Colonic mucosa (tissue), 4 donors: ENCODE results near the gene CRYBB1. TPM values are rescaled to one million over a fixed set of nuclear protein-coding genes. Genes with fewer than 3 reads are reported as not detected.

Experiments
- DNase-seq: peaks from one replicate; pipeline ENCODE4 v3.0.0-alpha.2; 2020
- H3K27ac ChIP-seq: fragments of 200-600 bp; one replicate; pipeline ENCODE4 v1.8.0; 2021
- H3K27me3 ChIP-seq: fragments of 200-600 bp; one replicate; pipeline ENCODE4 v1.8.0; 2021
- H3K36me3 ChIP-seq: fragments of 200-600 bp; one replicate; pipeline ENCODE4 v1.8.0; 2021
- H3K4me1 ChIP-seq: fragments of 200-600 bp; one replicate; pipeline ENCODE4 v1.8.0; 2021; ENCODE audit warnings: mild to moderate bottlenecking
- H3K4me3 ChIP-seq: fragments of 200-600 bp; one replicate; pipeline ENCODE4 v1.8.0; 2021
- H3K9ac ChIP-seq, 2 donors: one replicate each; pipeline ENCODE4 v1.7.0; 2013; ENCODE audit warnings: control low read depth in 2 of 2, low read depth in 2 of 2, low read length in 2 of 2
- H3K9me3 ChIP-seq: fragments of 200-600 bp; one replicate; pipeline ENCODE4 v1.8.0; 2021
- CTCF ChIP-seq: fragments of 200-600 bp; IDR thresholded peaks from one replicate; pipeline ENCODE4 v1.8.0; 2022; ENCODE audit warnings: antibody characterized with exemption, mild to moderate bottlenecking
- intact Hi-C: fragments of 100-400 bp; cut with DNase I; formaldehyde crosslinking; loops from one replicate; pipeline ENCODE4 v1.14.1; 2022
- total RNA-seq, 2 donors: library from RNA; stranded (reverse); fragmentation: NEBNext Ultra II Directional in 1 of 2; extraction: Animal tissue kit (Norgen Biotek cat#: 25700) in 1 of 2; gene quantifications; one replicate each; pipeline ENCODE4 v1.2.1, GENCODE V29; 2021
- donor health status: healthy.
- donor health status: DM: no; HTN: no; CAD: no.
- donor health status: DM: no; HTN: no; CAD: no.

The CRYBB1 gene
- total RNA-seq, 2 donors from 2014 or later: 0.32 TPM; not detected in 1

GRCh38 chr22:26587991-26588613 lies 29.7 kb downstream of the CRYBB1 start:
- DNase-seq: no peak
- Histone ChIP-seq H3K36me3 (no peaks in the 10 kb centered on the region), H3K9me3 (no peaks in the 10 kb centered on the region), H3K4me1 (no peaks in the 10 kb centered on the region), H3K27ac (no peak overlapping the region), H3K4me3 (no peak overlapping the region), H3K27me3 (no peaks in the 10 kb centered on the region), H3K9ac (no peak overlapping the region)
- no peak for TF ChIP-seq CTCF
- intact Hi-C loops: no loop called here

GRCh38 chr22:26586556-26587325 lies 31.1 kb downstream of the CRYBB1 start:
- H3K9ac ChIP-seq: no peak overlapping the region
- H3K27ac ChIP-seq: no peak overlapping the region
- DNase-seq: no peak
- H3K27me3 ChIP-seq: no peaks in the 10 kb centered on the region
- no peaks in the 10 kb centered on the region for H3K4me1 ChIP-seq
- intact Hi-C loops: no loop called here
- H3K4me3 ChIP-seq: no peak overlapping the region
- TF ChIP-seq CTCF: no peak
- H3K36me3 ChIP-seq: no peaks in the 10 kb centered on the region
- no peaks in the 10 kb centered on the region for H3K9me3 ChIP-seq

- Histone ChIP-seq H3K9me3 (no peaks in the 10 kb centered on the region), H3K4me1 (no peaks in the 10 kb centered on the region), H3K4me3 (no peak overlapping the region), H3K9ac (peak overlapping the region in 1 of 2 donors; percentile 31), H3K36me3 (no peaks in the 10 kb centered on the region), H3K27me3 (no peaks in the 10 kb centered on the region), H3K27ac (no peak overlapping the region)
- no peak for TF ChIP-seq CTCF
- intact Hi-C loops: no loop called here
- DNase-seq: no peak
Measured at GRCh38 chr22:26585104-26585790, 32.6 kb downstream of the CRYBB1 start.

GRCh38 chr22:26584010-26584409 lies 33.8 kb downstream of the CRYBB1 start:
- Histone ChIP-seq H3K4me3 (no peak overlapping the region), H3K27ac (no peak overlapping the region), H3K27me3 (no peaks in the 10 kb centered on the region), H3K4me1 (no peaks in the 10 kb centered on the region), H3K9ac (no peak overlapping the region), H3K9me3 (no peaks in the 10 kb centered on the region), H3K36me3 (no peaks in the 10 kb centered on the region)
- no peak for DNase-seq
- TF ChIP-seq CTCF: no peak
- intact Hi-C loops: no loop called here

GRCh38 chr22:26581633-26582168 lies 36.1 kb downstream of the CRYBB1 start:
- H3K27ac ChIP-seq: no peak overlapping the region
- intact Hi-C loops: no loop called here
- no peaks in the 10 kb centered on the region for H3K4me1 ChIP-seq
- no peaks in the 10 kb centered on the region for H3K27me3 ChIP-seq
- H3K4me3 ChIP-seq: no peak overlapping the region
- no peak for TF ChIP-seq CTCF
- no peak for DNase-seq
- no peaks in the 10 kb centered on the region for H3K9me3 ChIP-seq
- H3K36me3 ChIP-seq: no peaks in the 10 kb centered on the region
- H3K9ac ChIP-seq: no peak overlapping the region
